NCI-H345 treated with DMSO at 0.1 percent for 48 hours (cell line): ENCODE data around the gene CTCF.

Source experiments
- DNase-seq: peaks from one replicate; lab custom pipeline; 2025; ENCODE audit not compliant: unreplicated experiment; lab: John Stamatoyannopoulos, UW

Gene CTCF

DNA sequence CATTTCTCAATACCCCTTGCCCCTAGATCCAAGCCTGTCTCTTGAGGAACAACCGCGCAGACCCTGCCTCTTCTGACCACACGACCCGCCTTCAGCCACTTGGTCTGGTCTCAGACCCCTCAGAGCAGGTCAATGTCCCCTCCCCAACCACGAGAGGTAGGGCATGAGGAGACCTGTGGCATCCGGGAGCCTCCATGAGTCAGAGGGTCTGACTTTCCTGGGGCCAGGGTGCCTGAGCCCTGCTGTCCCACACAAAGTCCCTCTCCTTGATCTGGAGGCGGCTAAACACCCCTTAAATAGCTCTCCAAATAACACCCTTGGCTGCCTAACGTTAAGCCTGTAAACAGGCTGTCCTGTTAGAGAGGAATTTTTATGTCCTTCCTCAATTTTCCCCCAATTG is 87.7 kb downstream of the CTCF start:
- DNase-seq = no peak

DNA sequence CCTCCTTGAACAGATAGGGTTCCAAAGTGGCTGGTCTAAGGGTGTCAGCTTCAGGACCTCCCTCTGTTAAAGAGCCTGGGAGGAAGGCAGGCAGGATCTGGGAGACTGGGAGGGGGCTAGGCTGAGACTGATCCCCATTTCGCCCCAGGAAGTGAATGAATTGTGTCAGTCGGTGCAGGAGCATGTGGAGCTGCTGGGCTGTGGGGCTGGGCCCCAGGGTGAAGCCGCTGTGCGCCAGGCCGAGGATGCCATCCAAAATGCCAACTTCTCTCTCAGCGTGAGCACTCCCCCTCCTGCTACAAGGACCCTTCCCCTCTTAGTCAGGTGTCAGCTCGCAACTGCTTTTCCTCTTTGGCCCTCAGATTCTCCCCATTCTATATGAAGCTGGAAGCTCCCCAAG is 88.7 kb downstream of the CTCF start:
- no peak for DNase-seq

DNA sequence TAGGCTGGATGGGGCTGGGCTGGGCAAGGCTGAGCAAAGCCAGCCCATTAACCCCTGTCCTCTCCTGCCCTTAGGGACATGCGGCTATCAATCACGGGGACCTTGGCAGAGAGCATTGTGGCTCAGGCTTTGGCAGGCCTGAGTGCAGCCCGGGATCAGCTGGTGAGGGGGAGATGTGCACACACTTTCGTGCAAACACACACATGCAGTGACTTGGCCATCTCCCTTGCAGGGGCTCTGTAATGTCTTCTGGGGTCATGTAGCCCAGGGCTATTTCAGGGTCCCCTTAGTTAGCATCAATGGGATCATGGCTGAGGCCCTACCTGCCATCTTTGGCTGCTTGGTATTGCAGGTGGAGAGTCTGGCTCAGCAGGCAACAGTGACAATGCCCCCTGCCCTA is 89.5 kb downstream of the CTCF start:
- no peak for DNase-seq

DNA sequence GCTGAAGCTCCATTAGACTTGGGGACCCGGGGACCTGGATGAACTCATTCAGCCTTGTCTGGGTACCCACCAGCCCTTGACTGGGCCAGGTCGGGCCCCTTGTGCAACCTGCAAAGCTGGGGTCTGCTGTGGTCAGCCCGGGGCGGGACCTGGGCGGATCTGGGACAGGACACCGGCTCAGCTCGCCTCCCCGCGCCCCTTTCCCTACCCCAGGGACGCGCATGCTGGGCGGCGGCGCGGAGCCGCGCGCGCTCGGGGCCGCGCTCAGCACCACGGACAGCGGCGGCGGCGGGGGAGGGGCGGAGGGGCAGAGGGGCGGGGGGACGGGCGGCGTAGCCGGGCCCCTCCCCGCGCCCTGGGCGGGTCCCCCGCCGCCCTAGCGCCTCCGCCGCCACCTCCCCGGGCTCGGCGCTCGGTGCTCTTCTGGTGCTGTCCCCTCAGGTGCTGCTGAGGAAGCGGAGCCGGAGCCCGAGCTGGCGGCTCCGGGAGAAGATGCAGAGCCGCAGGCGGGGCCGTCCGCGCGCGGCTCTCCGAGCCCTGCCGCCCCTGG is 90.3 kb downstream of the CTCF start:
- no peak for DNase-seq

GRCh38 chr16:67653128-67653788 is 90.9 kb downstream of the CTCF start:
- DNase-seq = no peak

GRCh38 chr16:67653789-67654402 is 91.6 kb downstream of the CTCF start:
- no peak for DNase-seq

- DNase-seq = no peak
These were observed 92.1 kb downstream of the CTCF start for GRCh38 chr16:67654403-67654911.

GRCh38 chr16:67655363-67655762 is 93.0 kb downstream of the CTCF start:
- DNase-seq = no peak

GRCh38 chr16:67656344-67657016 is 94.2 kb downstream of the CTCF start:
- DNase-seq = no peak

DNA sequence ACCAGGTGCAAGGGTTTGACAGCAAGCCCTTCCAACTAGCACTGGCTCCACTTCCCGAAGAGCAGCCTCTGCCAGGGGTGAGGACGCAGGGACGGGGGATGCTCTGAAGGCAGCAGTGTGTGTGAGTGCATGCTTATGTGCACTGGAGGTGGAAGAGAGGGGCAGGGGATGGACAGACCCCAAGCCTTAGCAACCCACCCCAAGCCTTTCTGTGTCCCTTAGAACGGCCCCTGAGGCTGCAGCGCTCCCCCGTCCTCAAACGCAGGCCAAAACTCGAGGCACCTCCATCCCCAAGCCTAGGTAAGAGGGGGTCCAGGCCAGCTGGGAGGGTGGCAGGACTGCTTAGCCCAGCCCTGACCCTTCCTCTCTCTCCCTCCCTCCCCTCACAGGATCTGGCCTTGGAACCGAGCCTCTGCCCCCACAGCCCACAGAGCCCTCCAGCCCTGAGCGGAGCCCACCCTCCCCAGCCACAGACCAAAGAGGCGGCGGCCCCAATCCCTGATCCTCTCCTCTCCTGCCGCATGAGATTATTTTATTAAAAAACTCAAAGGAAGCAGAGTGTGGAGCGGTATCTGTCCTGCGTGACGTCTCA is 94.8 kb downstream of the CTCF start:
- no peak for DNase-seq

DNA sequence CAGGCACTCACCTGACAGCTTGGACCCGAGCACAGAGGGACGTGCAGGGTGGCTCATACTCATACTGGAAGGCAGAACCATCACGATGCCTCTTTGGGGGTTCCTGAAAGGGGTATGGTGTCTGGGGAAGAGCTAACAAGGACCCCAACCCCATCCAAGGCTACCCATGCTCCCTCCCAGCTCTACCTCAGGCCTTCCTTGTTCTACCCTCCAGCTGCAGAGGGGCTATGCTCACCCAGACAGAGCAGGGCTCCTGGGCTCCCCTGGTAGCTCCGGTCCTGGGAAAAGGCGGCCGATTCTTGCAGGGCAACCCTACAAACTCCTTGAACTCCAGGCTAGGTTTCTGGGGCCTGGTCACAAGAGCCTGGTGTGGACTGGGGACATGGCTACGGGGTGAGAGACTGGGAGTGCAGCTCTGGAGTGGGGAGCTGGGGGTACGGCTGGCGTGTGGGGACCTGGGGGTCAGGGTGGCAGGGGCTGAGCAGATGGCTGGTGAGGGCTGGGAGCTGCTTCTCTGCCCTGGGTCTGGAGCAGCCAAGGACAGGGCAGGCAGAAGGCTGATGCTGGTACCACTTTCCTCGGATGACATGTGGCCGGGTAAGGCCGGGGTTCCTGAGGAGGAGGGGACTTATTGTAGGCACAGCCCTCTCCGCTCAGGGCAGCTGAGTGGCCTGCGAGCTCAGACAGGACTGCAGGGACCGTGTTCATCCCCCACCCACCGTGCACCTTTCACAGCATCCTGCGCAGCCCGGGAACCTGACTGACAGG is 95.6 kb downstream of the CTCF start:
- no peak for DNase-seq

DNA sequence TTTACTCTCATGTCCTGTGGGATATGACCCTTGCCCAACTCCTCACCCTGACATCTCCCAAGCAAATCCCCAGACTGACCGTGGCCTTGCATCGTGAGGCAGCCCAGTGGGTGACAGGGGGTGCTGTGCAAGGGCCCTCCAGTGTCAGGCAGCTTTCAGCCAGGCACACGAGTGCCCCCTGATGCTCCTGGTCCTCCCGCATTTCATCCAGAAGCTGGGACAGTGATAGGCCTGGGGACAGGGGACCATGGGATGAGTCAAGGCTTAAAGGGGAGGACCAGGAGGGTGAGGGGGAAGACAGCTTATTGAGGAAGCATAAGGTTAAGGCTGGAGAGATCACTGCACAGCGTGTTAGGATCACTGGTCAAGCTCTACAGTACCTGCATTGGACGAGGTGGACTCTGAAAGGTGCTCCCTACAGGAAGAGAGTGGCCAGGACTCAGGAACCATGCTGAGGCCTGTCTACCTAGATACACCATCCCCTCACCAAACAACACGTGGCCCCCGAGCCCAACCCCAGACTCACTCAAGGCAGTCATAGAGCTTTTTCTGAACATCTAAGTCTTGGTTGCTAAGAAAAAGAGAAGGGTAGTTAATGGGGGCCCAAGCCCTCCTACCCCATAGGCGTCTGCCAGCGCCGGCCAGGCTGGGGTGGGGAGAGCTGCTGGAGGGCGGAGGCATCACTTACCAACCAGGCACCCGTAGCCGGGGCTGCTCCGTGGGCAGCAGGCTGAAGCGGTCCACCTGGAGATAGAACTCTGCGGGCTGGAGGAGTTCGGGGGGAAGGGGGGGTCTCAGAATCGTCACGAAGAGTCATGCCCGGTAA is 96.7 kb downstream of the CTCF start:
- DNase-seq = no peak

DNA sequence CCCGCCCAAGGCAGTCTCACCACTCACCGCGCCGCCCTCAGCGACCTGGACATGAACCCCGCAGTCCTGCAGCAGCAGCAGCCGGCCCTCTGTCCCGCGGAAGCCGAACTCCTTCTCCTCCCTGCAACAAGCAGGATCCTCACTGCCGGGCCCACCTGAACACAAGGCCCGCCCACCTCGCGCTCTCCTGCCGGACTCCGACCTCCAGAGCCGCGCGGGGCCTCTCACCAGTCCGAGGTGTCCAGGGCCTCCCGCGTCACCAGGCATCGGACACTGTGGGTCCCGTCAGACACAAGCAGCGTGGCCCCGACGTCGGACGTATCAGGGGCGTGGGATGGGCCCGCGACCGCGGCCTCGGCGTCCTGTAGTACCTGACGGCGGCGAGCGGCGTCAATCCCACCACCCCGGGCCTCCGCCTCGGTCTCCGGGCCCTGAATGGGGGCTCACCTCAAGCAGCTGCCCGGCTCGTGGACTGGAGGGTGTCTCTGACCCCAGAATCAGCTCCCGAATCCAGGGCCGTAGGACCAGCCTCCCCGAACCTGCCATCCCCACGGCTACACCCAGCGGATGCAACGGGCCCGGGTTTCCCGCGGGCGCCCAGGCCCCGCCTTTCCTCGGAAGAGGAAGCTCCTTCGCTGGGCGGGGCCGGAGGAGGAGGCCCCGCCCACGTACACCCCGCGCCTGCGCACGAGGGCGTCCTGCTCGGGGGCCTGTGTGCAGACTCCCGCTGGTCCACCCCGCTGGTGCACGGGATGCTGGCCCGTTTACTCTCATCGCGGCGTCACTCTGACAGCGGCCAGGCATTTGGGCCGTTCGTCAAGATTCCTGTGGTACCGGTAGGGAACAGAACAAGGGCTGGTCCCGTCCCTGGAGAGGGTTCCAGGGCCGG is 97.6 kb downstream of the CTCF start, which contains the start of gene ACD:
TSS of gene ACD (minus strand) at position 586 of the 889 bp plus-strand sequence. CDS start at position 546, 40 bp downstream.
- peak; percentile 63 for DNase-seq

DNA sequence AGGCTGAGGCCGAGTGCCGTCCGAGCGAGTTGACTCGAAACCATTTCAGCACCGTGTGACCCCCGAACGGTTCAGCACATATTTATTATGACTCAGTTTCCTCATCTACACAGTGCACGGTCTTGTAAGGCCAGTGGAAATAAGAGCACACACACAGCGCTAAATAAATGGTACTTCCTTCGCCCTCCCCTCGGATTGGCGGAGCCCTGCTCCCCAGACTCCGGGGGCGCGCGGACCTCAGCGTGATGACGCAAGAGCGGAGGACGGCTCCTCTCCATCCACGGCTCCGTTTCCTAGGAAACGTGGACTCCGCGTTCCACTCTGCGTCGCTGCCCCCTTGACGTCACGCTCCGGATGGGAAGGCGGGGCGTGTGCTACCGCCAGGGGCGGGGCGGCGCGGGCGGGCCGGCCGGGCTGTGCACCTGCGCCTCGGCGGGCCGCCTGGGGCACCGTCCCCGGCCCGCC is 98.3 kb downstream of the CTCF start, which contains the start of gene PARD6A:
TSS of gene PARD6A (plus strand) at position 397 of the 465 bp plus-strand sequence. CDS start 79 bp downstream, outside the sequence.
- DNase-seq = peak; percentile 87

- no peak for DNase-seq
These were observed 98.9 kb downstream of the CTCF start for GRCh38 chr16:67661101-67661761.

DNA sequence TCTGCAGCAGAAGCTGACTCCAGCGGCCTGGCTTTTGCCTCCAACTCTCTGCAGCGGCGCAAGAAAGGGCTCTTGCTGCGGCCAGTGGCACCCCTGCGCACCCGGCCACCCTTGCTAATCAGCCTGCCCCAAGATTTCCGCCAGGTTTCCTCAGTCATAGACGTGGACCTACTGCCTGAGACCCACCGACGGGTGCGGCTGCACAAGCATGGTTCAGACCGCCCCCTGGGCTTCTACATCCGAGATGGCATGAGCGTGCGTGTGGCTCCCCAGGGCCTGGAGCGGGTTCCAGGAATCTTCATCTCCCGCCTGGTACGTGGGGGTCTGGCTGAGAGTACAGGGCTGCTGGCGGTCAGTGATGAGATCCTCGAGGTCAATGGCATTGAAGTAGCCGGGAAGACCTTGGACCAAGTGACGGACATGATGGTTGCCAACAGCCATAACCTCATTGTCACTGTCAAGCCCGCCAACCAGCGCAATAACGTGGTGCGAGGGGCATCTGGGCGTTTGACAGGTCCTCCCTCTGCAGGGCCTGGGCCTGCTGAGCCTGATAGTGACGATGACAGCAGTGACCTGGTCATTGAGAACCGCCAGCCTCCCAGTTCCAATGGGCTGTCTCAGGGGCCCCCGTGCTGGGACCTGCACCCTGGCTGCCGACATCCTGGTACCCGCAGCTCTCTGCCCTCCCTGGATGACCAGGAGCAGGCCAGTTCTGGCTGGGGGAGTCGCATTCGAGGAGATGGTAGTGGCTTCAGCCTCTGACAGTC is 99.7 kb downstream of the CTCF start:
- DNase-seq = no peak

- DNase-seq = no peak
These were observed 100.3 kb downstream of the CTCF start for GRCh38 chr16:67662653-67663010.
